NCI-H2107 treated with DMSO at 0.1 percent for 48 hours (cell line): ENCODE measurements around the gene BRAT1.
"Not testable (repeated sequence)": the region's sequence is repeated elsewhere in the genome, so short reads cannot be mapped to it uniquely, and the experiment has no call there.

Source experiments
- DNase-seq: peaks from one replicate; lab custom pipeline; 2025; ENCODE audit not compliant: unreplicated experiment; lab: John Stamatoyannopoulos, UW

The BRAT1 gene

DNA sequence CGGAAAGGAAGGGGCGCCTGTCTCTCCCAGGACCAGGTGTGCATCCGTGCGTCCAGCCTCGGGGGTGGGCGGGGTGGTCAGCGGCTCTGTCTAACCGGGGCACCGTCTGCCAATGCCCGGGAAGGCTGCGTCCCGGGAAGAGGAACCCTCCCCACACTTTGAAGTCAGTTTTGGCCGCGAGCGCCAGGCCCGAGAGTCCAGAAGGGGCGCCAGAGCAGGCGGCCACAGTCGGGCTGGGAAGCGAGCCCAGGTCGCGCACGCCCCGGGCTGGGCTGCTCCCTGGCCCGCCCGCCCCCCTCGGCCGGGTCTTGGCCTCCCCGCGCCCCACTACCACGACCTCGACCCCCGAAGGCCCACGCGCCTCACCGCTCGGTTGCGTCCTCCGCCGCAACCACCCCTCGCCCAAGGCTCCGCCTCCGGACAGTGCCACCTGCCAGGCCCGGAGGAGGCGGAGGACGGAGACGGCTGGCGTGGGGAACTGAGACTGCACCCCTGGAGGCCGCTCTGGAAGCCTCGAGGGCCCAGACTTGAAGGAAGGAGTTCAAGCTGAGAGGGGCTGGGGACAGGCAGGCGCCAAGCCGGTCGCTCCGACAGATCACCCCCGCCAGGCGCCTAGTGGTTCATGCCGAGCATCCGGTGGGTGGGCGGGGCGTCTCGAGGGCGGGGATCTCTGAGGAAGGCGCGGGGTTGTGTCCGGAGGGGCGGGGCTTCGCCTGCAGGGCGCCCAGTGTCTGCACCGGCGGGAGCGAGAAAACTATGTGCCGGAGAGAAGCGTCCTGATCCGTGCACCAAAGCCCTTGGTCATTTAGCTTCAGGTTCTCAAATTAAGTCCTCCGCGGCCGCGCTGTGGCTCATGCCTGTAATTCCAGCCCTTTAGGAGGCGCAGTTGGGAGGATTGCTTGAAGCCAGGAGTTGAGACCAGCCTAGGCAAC is at the start of gene BRAT1:
BRAT1 (minus strand) TSS at position 404 of the 932 bp plus-strand sequence. CDS start 1,093 bp downstream, outside the sequence.
- peak; percentile 90 for DNase-seq

GRCh38 chr7:2604608-2605174 is 49.4 kb upstream of the BRAT1 start:
- peak; percentile 93 for DNase-seq

GRCh38 chr7:2603044-2603965 is 48.0 kb upstream of the BRAT1 start:
- no peak for DNase-seq

GRCh38 chr7:2602406-2603043 is 47.2 kb upstream of the BRAT1 start:
- peak; percentile 71 for DNase-seq

GRCh38 chr7:2601907-2602306 is 46.6 kb upstream of the BRAT1 start:
- DNase-seq: no peak

GRCh38 chr7:2601065-2601464 is 45.7 kb upstream of the BRAT1 start:
- no peak for DNase-seq

GRCh38 chr7:2598154-2598823 is 43.0 kb upstream of the BRAT1 start:
- DNase-seq: no peak

DNA sequence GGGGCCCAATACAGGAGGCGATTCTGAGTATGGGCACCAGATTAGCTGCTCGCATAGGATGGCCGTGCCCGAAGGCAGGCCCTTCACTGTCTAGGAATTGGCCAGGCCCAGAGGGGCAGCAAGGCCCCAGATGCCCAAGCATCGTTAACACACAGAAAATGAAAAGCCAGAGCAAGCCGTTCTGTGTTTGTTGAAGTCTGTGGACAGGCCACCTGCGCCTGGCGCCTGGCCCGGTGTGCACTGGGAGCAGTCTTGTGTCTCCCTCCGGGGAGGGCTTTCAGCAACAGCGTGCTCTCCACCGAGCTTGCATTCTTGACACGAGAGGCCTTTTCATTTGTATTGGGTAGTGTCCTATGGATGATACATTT is 41.9 kb upstream of the BRAT1 start:
- no peak for DNase-seq

GRCh38 chr7:2596464-2597272 is 41.3 kb upstream of the BRAT1 start:
- DNase-seq: no peak

DNA sequence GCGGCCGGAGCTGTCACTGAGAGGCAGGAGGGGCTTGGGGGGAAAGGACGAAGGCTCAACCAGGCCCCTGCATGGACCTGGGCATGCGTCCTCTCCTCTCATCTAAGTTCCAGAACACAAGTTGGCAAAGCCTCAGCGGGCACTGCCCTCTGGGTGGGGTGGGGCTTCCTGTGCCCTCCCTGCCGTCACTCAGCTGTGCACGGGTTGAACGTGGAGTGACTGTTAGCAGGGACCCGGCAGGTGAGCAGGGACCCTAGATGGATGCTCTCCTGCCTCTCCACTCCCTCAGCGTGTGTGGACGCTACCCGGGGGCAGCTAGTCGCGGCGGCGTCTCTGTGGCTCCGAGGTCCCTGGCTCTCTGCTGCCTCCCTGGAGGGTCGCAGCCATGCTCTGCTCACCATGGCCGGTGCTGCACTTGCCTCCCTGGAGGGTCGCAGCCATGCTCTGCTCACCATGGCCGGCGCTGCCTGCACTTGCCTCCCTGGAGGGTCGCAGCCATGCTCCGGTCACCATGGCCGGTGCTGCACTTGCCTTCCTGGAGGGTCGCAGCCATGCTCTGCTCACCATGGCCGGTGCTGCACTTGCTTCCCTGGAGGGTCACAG is 40.0 kb upstream of the BRAT1 start:
- no peak for DNase-seq

GRCh38 chr7:2594599-2594998 is 39.3 kb upstream of the BRAT1 start:
- DNase-seq: no peak

- DNase-seq: no peak
Measured at GRCh38 chr7:2593036-2593727, 37.9 kb upstream of the BRAT1 start.

GRCh38 chr7:2592375-2592865 is 37.1 kb upstream of the BRAT1 start:
- no peak for DNase-seq

GRCh38 chr7:2589941-2590340 is 34.6 kb upstream of the BRAT1 start:
- DNase-seq: not testable (repeated sequence)

- no peak for DNase-seq
Measured at GRCh38 chr7:2589341-2589740, 34.0 kb upstream of the BRAT1 start.

GRCh38 chr7:2587778-2588177 is 32.5 kb upstream of the BRAT1 start:
- no peak for DNase-seq

GRCh38 chr7:2587134-2587533 is 31.8 kb upstream of the BRAT1 start:
- DNase-seq: no peak

GRCh38 chr7:2586326-2587020 is 31.1 kb upstream of the BRAT1 start:
- no peak for DNase-seq
